GM19455 (cell line): Measurements from ENCODE around the gene FBLN5.

Experiments used
- ATAC-seq: cut with Tn5 transposase; IDR thresholded peaks from one replicate; pipeline ENCODE4 v1.9.1; 2021; ENCODE audit not compliant: unreplicated experiment

FBLN5 gene

GRCh38 chr14:91834571-91834970 lies 112.9 kb downstream of the FBLN5 start:
- no peak for ATAC-seq

DNA sequence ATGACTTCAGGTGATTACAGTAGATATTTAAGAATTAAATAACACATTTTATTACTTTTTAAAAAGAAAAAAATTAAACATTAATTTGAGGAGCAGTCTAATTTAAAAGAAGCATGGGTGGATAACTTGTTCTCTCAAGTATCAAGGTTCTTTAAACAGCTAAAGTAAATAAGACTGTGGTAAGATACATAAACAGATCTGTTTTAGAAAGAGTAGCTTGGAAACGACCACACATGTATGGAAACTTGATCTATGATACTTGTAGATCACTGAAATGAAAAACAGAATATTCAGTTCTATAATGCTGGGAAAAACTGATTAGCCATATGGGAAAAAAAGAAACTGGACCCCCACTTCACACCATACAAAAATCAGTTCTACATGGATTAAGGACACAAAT lies 116.2 kb downstream of the FBLN5 start:
- no peak for ATAC-seq

DNA sequence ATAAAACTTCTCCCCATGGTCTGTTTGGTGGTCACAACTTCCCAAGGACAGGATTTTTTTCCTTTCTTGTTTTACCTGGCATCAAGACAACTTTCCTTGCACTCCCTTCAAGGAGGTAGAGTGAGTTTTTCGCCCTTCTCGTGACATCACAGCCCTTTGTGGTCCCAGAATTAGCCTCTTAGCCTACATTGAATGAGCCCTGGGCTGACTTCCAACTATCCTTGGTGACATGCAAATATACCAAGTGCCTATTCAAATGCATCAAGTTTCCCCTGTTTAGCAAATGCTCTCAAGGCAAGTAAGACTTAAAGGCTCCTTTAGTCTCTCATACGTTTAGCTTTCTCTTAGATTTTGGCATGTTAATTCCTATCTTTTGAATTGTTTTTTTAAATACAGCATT lies 116.7 kb downstream of the FBLN5 start:
- no peak for ATAC-seq

DNA sequence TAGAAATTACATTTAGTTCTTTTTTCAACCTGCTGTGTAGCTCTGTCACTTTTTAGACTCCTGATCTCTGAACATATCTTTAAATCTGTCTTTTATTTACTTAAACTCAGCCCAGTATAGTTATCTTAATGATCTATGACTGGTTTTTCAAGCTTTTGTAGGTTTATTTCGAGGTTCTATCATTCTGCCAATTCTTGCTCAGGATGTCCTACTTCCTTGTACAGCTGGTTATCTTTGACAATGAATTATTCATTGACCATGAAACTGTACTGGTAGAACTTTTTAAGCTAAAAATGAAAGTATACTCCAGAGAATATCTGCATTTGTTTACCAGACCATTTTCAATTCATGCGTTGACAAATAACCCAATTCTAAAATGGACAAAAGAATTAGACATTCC lies 118.0 kb downstream of the FBLN5 start:
- no peak for ATAC-seq

- no peak for ATAC-seq
Measured at GRCh38 chr14:91827746-91828145, 119.7 kb downstream of the FBLN5 start.
